Right ventricle myocardium inferior (tissue), 1 donor: Measurements from ENCODE around the gene CTNNA3. TPM values are rescaled to one million over a fixed set of nuclear protein-coding genes. Genes with fewer than 3 reads are reported as not detected.

Experiments
- ATAC-seq: fragments of 200-7000 bp; cut with Tn5 transposase; one replicate; pipeline ENCODE4 v1.9.1; 2020; ENCODE audit warnings: mild to moderate bottlenecking, moderate library complexity
- DNase-seq: peaks from one replicate; pipeline ENCODE4 v3.0.0; 2021; ENCODE audit errors: missing footprints
- intact Hi-C: fragments of 100-400 bp; cut with DNase I; formaldehyde crosslinking; loops from one replicate; pipeline ENCODE4 v1.11.0; 2022
- total RNA-seq: library from RNA; stranded (reverse); fragmentation: NEBNext Ultra II Directional; extraction: Animal tissue kit (Norgen Biotek cat#: 25700); gene quantifications from one replicate; pipeline ENCODE4 v1.2.1, GENCODE V29; 2021
- donor health status: DM: no; HTN: yes; CAD: no; lungs with severe emphysema.

The CTNNA3 gene
- total RNA-seq, 1 donor from 2014 or later: 120 TPM

DNA sequence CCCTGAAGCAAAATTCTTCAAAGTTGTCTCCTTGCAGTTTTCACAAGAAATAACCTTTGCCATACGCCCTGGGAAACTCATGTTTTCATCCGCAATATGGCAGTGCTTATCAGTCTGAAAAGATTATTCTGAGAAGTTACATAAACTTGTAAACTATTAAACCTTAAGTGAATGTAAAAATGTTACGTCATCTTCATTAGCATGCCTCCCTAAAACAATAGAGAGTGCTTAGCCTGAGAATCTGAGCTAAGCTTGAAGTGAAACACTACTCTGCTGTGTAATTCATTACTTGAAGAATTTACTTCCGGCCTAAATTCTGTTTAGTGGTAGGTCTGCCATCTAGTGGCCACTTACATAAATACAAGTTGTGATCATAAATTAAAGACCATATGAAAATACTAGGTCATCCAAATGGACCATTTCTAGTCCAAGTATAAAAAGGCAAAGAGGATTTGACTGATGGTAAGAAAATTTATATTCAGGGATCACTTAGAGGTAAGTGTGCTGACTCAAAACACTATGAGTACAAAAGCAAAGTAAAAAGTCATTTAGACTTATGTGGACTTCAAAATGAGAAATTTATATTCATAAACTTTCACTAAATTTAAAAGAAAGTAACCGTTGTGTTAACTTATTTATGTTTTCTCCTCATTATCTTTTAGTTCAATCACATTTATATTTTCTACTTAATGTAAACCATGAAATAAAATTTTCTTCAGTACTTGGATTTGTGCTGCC, 1515.2 kb downstream of the CTNNA3 start:
- intact Hi-C loops: no loop called here
- ATAC-seq (peak; percentile 52), DNase-seq (no peak)

DNA sequence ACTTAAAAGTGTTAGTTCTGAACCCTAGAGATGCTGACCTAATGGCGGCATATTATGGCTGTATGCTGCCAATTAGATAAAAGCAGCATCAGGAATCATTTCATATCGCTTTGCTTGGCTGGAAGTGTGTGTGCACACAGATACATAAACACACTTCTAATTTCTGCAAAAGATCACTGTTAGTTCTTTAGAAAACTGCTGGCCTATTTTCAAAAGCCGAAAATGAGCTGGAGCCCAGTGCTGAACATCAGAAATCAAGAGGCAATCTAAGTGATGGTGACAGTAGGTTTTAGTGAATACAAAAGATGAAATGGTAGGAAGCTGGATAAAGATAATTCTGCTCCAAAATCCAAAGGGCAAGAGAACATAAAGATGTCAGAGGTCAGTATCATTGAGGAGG, 1516.0 kb downstream of the CTNNA3 start:
- ATAC-seq (no peak), DNase-seq (no peak)
- intact Hi-C loops: no loop called here

DNA sequence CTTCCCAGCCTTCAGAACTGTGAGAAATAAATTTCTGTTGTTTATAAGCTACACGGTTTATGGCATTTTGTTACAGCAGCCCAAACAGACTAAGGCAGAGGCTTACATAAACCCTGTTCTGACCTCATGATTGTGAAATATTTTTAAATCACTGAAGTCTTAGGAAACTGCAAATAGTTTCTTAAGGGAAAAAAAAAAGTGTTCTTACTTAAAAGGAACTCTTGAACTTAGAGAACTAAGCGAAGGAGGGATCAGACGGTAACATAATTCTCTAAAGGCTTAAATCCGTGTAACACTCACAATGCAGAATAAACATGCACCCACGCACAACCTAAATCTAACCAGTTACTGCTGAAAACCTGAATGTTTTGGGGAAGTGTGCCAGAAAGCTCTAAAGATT, 1519.2 kb downstream of the CTNNA3 start:
- intact Hi-C loops: no loop called here
- ATAC-seq (no peak), DNase-seq (no peak)

DNA sequence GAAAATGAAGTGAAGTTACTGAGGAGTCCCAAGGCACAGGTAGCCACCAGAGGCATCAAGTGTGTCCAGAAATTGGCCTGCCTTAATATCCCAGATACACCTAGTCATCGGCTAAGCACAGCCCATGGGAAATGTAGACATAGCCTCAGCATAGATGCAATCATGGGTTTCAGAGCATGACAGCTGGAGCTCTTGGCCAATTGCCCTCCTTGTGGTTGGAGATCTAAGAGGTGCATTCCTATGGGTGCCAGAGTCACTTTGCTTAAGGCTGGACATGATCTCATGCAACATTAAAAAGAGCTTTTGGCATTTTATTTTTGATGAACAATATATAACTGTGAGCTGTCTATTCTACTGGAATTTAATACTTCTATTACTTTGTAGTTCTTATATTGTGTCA, 1528.2 kb downstream of the CTNNA3 start:
- DNase-seq (no peak), ATAC-seq (no peak)
- intact Hi-C loops: no loop called here

DNA sequence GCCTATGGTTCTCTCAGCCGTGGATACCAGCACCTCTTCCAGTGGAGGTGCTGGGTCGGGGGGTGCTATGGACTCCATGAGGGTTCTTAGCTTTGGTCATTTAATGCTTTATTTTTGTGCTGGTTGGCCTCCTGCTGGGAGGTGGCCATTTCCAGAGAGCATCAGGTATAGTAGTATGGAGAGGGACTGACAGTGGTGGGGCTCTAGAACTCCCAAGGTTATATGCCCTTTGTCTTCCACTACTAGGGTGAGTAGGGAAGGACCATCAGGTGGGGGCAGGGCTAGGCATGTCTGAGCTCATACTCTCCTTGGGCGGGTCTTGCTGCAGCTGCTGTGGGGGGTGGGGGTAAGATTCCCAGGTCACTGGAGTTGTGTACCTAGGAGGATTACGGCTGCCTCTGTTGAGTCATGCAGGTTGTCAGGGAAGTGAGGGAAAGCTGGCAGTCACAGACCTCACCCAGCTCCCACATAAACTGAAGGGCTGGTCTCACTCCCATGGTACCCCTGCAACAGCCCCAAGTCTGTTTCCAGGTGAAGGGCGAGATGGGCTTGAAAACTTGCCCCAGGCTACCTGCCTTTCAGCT, 1533.3 kb downstream of the CTNNA3 start:
- no peak for DNase-seq
- ATAC-seq: no peak
- intact Hi-C loops: no loop called here

DNA sequence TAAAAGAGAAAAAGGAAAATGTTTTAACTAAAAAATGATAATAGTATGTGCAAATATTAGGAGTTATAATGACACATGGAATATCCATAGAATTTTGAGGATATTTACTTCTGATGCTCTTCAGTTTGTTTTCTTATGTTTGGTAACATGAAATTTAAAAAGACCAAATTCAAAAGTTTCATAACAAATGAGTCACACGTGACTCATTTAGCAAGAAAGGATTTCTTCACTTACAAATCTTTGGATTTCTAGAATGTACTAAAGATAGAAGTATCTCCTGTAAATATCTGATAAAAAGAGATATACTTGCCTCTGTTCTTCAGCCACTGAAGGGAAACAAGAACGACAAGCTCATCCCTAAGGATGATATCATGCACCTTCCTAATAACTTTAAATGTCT, 1544.6 kb downstream of the CTNNA3 start:
- ATAC-seq (no peak), DNase-seq (no peak)
- intact Hi-C loops: no loop called here

DNA sequence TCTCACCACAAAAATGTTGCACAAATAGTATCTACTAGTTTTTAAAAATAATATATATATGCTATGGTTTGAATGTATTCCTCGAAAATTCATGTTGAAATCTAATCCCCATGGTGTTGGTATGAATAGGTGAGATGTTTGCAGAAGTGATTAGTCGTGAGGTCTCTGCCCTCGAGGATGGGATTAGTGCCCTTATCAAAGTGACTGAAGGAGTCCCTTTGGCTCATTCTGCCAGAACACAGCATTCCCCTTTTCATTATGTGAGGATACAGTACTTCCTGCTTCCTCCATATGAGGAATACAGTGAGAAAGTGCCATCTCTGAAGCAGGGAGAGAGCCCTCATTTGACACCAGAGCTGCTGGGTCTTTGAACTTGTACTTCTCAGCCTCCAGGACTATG, 1547.7 kb downstream of the CTNNA3 start:
- intact Hi-C loops: no loop called here
- DNase-seq (no peak), ATAC-seq (no peak)

DNA sequence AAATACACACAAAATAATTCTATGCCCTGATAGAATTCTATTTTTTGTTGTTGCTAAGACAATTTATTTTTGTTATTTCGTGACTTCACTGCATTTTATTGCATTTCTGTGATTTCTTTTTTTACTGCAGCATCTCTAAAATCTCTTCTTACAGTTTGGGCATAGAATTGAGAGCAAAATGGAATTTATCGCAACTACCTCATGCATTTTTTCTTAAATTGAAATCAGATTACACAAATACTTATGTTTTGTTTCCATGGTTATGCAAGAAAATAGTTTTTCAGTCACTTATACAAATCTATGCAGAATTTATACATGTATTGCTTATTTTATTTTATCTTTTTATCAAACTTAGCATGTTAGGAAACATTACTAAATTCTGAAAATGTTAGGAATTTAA, 1552.0 kb downstream of the CTNNA3 start:
- DNase-seq: no peak
- no peak for ATAC-seq
- intact Hi-C loops: no loop called here

DNA sequence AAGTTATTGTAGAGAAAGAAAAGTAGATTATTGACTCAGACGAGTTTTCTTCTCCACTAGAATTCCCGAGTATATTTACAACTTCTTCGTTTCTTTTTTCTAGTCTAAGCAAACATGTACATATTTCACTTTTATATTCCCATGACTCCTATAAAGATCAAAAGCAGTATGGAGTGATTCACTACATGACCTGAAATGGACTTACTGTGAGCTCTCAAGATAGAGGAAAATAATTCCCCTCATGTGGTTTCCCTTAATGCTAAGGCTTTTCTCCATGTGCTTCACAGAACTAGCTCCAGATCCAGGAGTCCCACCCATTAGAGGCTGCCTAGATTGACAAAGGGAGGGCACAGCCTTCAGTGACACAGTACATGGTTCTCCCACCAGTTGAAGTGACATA, 1593.2 kb downstream of the CTNNA3 start:
- intact Hi-C loops: no loop called here
- ATAC-seq (no peak), DNase-seq (no peak)

DNA sequence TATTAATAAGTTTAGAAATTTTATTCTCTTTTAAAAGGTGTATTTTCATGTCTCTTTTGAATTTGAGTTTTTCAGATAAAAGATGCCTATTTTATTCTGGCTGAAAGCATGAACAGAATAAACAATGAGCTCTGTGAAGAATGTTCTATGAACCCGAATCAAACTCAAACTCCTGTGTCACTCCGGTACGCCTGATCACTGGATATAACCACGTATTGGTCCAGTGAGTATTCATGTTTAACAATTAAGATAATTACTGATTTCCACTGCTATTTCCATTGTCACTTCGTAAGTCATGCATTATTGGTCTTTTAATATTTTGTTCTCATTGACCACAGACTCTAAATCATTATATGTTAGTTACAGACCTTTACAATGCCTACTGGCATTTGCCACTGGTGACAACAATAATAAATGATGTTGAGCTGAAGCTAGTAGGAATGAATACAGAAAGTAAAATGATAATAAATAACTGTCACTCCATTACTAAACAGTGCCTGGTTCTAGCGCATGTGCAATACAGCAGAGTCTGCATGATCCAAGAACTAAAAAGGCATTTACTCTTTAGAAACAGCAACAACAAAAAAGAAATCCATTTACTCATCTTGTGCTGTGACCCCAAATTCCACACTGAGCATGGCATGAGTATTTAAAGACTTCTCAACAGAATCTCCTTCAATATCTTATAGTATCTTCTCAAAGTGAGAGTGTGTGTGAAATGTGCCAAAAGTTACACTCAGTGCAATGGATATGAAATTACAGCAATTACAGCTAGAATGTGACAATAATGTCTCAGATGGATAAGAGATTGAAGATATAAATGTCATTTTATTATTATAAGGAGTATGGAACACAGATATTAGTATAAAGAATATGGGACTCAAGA, 1597.2 kb downstream of the CTNNA3 start:
- DNase-seq (no peak), ATAC-seq (no peak)
- intact Hi-C loops: no loop called here

DNA sequence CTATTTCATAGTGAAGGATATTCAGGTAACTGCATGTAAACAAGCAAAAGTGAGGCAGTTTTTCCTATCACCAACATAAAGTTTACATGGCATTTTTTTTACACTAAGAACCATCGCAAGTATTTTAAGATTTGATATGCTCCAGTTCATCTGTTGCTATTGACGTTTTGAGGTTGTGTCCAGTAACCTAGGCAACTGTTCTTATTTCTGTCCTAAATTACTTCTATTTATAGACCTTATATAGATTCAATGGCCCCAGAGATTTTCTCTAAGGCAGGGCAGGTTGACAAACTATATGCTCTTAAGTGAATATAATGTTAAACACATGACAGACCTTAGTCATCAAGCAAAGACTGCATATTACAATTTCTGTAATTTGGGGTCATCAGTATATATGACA, 1600.4 kb downstream of the CTNNA3 start:
- intact Hi-C loops: no loop called here
- no peak for ATAC-seq
- no peak for DNase-seq

DNA sequence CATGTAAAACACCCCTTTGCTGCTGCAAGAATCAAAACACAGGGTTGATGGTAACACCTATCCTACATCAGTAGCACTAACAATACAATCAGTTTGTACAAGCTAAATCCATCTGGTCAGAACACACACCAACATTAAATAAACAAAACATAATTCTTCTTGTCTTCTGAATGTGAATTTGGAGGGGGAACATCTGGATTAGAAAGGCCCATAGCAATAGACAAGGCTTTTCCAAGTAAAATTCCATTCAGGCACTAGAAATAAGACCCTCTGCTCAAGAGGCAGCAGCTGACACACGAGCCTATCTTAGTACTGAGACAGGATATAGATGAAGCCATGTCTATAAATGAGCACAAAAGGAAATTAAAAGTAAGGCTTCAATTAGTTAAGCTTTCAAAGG, 1610.1 kb downstream of the CTNNA3 start:
- DNase-seq (no peak), ATAC-seq (no peak)
- intact Hi-C loops: no loop called here

DNA sequence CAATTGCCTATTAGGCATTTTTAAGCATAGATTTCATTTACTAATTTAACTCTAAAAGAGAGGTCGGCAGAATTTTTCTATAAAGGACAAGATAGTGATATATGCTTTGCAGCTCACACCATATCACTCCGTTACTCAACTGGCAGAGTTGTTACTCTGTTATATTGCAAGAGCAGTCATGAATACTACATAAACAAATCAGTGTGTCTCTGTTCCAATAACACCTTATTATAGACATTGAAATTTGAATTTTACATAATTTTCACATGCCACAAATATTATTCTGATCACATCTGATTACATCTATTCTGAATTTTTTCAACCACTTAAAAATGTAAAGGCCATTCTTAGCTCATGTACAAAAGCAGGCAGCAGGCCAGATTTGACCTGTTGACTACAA, 1624.1 kb downstream of the CTNNA3 start:
- DNase-seq: no peak
- intact Hi-C loops: no loop called here

DNA sequence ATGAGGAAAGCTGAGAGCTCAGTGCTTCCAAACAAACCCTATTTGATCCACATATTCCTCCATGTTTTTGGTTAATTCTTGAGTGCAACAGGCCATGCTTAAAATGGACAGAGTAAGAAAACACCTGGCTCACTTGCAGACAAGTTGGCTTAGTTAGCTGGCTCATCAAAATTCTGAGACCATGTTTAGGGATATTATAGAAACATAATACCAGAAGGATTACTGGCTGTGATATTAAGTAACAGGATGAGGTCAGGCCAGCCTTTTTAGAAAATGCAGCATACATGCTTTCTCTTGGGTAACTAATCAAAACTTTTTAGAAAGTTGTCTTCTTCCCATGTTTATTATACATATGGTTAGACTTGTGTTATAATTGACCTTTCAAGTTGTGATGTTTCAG, 1637.4 kb downstream of the CTNNA3 start:
- ATAC-seq: no peak

More for the DNA sequence above, 1624.1 kb downstream of the CTNNA3 start:
- no peak for ATAC-seq

DNA sequence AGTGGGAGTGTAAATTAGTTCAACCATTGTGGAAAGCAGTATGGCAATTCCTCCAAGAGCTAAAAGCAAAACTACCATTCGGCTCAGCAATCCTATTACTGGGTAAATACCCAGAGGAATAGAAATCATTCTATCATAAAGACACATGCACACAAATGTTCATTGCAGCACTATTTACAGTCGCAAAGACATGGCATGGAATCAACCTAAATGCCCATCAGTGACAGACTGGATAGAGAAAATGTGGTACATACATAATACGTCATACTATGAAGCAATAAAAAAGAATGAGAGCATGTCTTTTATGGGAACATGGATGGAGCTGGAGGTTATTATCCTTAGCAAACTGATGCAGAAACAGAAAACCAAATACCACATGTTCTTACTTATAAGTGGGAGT, 1646.7 kb downstream of the CTNNA3 start:
- intact Hi-C loops: no loop called here
- DNase-seq: no peak
- no peak for ATAC-seq

More for the DNA sequence above, 1637.4 kb downstream of the CTNNA3 start:
- intact Hi-C loops: no loop called here
- no peak for DNase-seq

DNA sequence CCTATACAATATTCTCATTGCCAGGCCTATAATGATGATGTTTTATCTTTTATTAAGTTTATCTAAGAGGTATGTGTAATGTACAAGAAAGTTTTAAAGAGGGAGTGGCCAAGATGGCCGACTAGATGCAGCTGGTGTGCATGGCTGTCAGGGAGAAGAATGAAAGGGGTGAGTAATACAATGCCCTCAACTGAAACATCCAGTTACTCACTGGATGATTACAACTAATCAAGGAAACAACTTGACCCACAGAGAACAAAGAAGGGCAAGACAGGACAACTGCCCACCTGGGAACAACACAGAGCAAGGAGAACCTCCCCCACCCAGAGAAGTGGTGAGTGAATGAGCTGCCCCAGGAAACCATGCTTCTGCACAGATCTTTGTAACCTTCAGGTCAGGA, 1650.1 kb downstream of the CTNNA3 start:
- DNase-seq (no peak), ATAC-seq (no peak)
- intact Hi-C loops: no loop called here

DNA sequence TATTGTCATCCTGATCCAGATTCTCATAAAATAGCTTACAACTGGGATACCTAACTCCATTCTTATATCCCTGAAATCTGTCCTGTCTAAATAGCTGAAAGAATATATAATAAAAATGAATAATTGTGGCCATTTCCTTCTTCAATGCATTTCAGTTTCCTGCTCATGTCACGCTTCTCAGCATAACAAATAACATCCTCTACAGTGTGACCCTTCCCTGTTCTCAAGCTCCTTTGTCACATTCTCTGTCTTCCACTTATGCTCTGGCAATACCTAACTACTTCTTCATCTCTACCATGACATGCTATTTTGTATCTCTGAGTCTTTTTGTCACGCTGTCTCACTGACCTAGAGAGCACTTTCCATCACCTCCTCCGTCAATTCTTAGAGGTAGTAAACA, 1654.2 kb downstream of the CTNNA3 start:
- ATAC-seq (no peak), DNase-seq (no peak)
- intact Hi-C loops: no loop called here

DNA sequence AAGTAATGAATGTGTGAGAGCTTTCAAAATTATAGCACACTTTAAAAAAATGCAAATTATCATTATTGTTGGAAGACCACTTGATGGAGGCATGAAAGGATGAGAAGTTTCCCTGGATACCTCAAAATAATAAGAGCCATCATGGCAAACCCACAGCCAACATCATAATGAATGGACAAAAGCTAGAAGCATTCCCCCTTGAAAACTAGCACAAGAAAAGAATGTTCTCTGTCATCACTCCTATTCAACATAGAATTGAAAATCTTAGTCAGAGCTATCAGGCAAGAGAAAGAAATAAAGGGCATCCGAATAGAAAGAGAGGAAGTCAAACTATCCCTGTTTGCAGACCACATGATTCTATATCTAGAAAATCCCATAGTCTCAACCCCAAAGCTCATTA, 1657.4 kb downstream of the CTNNA3 start:
- ATAC-seq (no peak), DNase-seq (no peak)
- intact Hi-C loops: no loop called here

DNA sequence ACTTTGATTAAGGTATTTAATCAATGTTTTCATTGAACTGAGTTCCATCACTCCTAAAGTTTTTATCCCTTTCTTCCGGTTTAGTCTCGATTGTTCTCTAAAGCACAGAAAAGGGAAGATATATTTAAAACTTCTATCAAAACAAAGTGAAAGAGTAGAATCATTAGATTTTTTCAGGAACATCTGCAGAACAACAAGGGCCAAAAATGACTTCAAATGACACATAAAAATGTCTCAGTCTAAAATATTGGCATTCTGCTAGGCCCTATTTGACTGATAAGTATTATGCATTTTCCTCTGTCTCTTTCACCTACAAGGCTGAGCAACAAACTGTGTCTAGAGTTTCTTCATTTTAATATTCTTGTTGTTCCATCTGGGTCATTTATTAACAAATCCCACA, 1669.7 kb downstream of the CTNNA3 start:
- intact Hi-C loops: no loop called here
- no peak for DNase-seq
- no peak for ATAC-seq

DNA sequence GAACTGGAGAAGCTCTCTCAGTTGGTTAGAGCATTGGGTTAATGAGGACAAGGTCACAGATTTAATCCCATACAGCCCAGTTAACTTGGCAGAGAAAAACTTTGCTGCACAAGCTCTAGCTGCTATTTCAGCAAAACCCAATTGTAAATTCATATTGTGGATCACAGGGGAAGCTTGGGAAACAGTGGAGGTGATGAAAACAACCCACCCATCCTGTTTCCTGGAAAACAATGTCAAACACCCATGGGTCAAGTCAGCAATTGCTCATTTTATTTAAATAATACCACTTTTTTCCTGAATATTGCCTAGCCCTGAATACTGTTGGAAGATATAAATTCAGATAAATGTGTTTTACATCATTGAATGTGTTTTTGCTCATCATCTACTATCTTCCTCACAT, 1670.8 kb downstream of the CTNNA3 start:
- DNase-seq (no peak), ATAC-seq (no peak)
- intact Hi-C loops: no loop called here
